Skeletal muscle cell (primary cell): ENCODE results near the gene SCGB1C1.
"Not testable (repeated sequence)": the region's sequence is repeated elsewhere in the genome, so short reads cannot be mapped to it uniquely, and the experiment has no call there.

Source experiments
- DNase-seq: peaks from one replicate; pipeline ENCODE4 v3.0.0-alpha.2; 2010; ENCODE audit warnings: low read depth
- H3K4me3 ChIP-seq: 2 replicates; pipeline ENCODE4 v1.5.1; 2011; ENCODE audit warnings: low read depth, mild to moderate bottlenecking, control low read depth, low read length, moderate library complexity

Gene SCGB1C1

GRCh38 chr11:215581-216037 is 22.7 kb downstream of the SCGB1C1 start:
- H3K4me3 ChIP-seq = no peak overlapping the region
- no peak for DNase-seq

GRCh38 chr11:216081-216974 is 23.4 kb downstream of the SCGB1C1 start:
- DNase-seq = no peak
- no peak overlapping the region for H3K4me3 ChIP-seq

- no peak for DNase-seq
Observed at GRCh38 chr11:217704-218103, 24.8 kb downstream of the SCGB1C1 start.

GRCh38 chr11:218815-219593 is 26.1 kb downstream of the SCGB1C1 start:
- H3K4me3 ChIP-seq = no peak overlapping the region
- DNase-seq = no peak

More at GRCh38 chr11:217704-218103, 24.8 kb downstream of the SCGB1C1 start:
- no peak overlapping the region for H3K4me3 ChIP-seq

GRCh38 chr11:220641-221215 is 27.9 kb downstream of the SCGB1C1 start:
- not testable (repeated sequence) for DNase-seq, H3K4me3 ChIP-seq

- DNase-seq = no peak
- H3K4me3 ChIP-seq = no peak overlapping the region
Observed at GRCh38 chr11:221539-221938, 28.7 kb downstream of the SCGB1C1 start.

GRCh38 chr11:221998-222789 is 29.3 kb downstream of the SCGB1C1 start:
- no peak for DNase-seq
- no peak overlapping the region for H3K4me3 ChIP-seq

- no peak overlapping the region for H3K4me3 ChIP-seq
- DNase-seq = no peak
Observed at GRCh38 chr11:223026-223789, 30.3 kb downstream of the SCGB1C1 start.

- no peak overlapping the region for H3K4me3 ChIP-seq
- no peak for DNase-seq
Observed at GRCh38 chr11:223884-224283, 31.0 kb downstream of the SCGB1C1 start.

GRCh38 chr11:224424-224823 is 31.5 kb downstream of the SCGB1C1 start:
- DNase-seq = no peak
- no peak overlapping the region for H3K4me3 ChIP-seq

DNA sequence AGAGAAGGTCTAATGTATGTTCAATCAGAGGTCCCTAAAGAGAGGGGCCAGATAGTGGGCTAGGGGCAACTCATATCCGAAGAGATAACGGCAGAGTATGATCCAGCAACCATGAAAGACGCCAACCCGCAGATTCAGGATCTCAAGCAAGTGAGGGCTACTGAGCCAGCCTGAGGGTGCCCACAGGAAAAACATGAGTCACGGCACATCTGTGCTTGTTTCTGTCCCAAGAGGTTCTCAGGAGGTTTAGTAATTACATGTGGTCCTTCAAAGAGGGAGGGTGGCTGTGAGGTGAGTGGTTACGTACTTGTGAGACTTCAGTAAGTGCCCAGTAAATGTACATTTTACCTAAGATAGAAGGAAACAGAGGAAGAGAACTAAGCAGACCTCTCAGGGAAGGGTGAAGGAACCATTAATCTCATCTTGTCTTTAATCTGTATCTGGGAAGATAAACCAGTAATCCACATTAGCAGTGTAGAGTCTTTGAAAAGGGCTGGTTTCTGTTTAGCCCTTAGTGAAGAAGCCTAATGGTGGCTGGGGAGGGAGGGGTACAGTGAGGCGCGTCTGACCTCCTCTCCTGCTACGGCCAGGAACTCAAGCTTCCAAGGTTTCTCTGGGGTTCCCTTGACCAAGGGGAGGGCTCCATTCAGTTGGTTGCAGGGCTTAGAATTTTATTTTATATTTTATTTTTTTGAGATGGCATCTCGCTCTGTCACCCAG is 33.0 kb downstream of the SCGB1C1 start:
- no peak overlapping the region for H3K4me3 ChIP-seq
- DNase-seq = no peak

- H3K4me3 ChIP-seq = no peak overlapping the region
- no peak for DNase-seq
Observed at GRCh38 chr11:227824-228379, 35.0 kb downstream of the SCGB1C1 start.

- no peak overlapping the region for H3K4me3 ChIP-seq
- DNase-seq = no peak
Observed at GRCh38 chr11:230431-230830, 37.6 kb downstream of the SCGB1C1 start.

DNA sequence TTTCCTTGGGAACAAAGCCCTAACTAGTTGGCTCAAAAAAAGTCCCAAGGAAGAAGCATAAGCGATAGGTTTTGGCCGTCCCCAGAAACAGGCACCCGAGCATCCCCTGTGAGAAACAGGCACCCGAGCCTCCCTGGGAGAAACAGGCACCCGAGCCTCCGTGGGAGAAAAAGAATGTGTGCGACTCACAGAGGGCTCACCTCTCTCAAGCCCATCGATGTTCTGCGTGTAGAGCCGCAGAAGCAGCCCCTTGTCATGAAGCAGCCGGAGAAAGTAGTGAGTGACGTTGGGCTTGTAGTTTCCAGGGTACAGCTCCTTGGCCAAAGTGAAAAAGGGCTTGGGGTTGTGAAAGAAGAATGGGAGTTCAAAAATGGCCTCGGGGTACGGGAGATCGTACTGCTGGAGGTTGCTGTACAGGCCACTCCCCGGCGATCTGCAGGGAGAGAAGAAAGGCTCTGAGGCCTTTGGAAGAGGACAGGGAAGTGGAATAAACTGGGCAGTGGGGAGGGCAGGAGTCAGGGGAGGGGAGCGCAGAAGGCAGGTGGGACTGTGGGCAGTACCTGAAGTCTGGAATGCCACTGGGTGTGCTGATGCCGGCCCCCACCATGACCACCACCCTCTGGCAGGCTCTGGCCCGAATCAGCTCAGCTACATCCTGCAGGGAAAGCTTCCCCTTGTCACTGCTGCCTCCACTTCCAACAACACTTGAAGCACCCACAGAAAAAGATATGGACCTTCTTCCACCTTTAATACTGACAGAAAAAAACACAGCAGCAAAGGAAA is 40.1 kb downstream of the SCGB1C1 start:
- no peak overlapping the region for H3K4me3 ChIP-seq
- DNase-seq = no peak

DNA sequence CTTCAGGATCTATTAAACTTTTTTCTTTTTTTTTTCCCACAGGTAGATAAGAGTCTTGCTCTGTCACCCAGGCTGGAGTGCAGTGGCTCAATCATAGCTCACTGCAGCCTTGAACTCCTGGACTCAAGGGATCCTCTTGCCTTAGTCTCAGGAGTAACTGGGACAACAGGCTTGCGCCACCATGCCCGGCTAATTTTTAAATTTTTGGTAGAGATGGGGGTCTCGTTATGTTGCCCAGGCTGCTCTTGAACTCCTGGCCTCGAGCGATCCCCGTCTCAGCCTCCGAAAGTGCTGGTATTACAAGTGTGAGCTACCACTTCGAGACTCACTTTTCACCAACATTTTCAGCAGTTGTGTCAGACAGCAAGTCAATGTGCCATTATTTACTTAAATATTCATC is 42.3 kb downstream of the SCGB1C1 start:
- DNase-seq = no peak

GRCh38 chr11:235609-235996 is 42.7 kb downstream of the SCGB1C1 start:
- peak overlapping the region; percentile 100 for H3K4me3 ChIP-seq
- no peak for DNase-seq

More for the DNA sequence above, 42.3 kb downstream of the SCGB1C1 start:
- H3K4me3 ChIP-seq = peak overlapping the region; percentile 100
